GM12892 (cell line): Measurements from ENCODE around the gene GMEB2.

Experiments used
- POLR2A ChIP-seq: IDR thresholded peaks from 2 replicates; pipeline ENCODE4 v1.6.1; 2011; ENCODE audit warnings: low read depth, low read length, control low read depth
- TAF1 ChIP-seq: IDR thresholded peaks from 2 replicates; pipeline ENCODE4 v1.6.1; 2011; ENCODE audit warnings: low read depth, mild to moderate bottlenecking, control low read depth, low read length, borderline replicate concordance

- TF ChIP-seq POLR2A (no peak), TAF1 (no peak)
Measured at GRCh38 chr20:63675681-63676368, 48.9 kb upstream of the GMEB2 start.
